Measurements from ENCODE around the gene NDEL1. TPM values are rescaled to one million over a fixed set of nuclear protein-coding genes. Genes with fewer than 3 reads are reported as not detected.
"Not testable (repeated sequence)": the region's sequence is repeated elsewhere in the genome, so short reads cannot be mapped to it uniquely, and the experiment has no call there.

Gene NDEL1
- total RNA-seq, 1 experiment from 2014 or later: 38.4 TPM

- no peak overlapping the region for H3K27ac ChIP-seq (ENCODE audit: insufficient read length, low read depth, low read length)
- H2BK120ac ChIP-seq (ENCODE audit: low read depth, low read length, poor library complexity, severe bottlenecking): no peak overlapping the region
- Mint-ChIP-seq H3K27me3 (ENCODE audit: low read depth) (peaks cover 22% of the 10 kb centered on the region), H3K36me3 (ENCODE audit: insufficient read depth in 1 of 3, low read depth in 3 of 3) (no peaks in the 10 kb centered on the region), H3K9me3 (no peaks in the 10 kb centered on the region), H3K4me1 (peaks cover 13 to 15% of the 10 kb centered on the region in 2 experiments), H3K4me3 (no peak overlapping the region), H3K27ac (no peak overlapping the region)
- H2AK5ac ChIP-seq (ENCODE audit: insufficient read length, low read length): no peak overlapping the region
- H3T11ph ChIP-seq (ENCODE audit: low read length): no peak overlapping the region
- H3K23me2 ChIP-seq (ENCODE audit: insufficient read length, low read depth, low read length, poor library complexity, severe bottlenecking): no peaks in the 10 kb centered on the region
- no peak overlapping the region for H2BK12ac ChIP-seq (ENCODE audit: insufficient read length, low read depth, low read length)
- H3K4me1 ChIP-seq (ENCODE audit: insufficient read depth, low read length): no peaks in the 10 kb centered on the region; the same call in 1 of the 2 replicates
- WGBS (ENCODE audit: extremely low coverage, insufficient read length, low lambda C conversion rate): no CpG with 5 or more reads among the region's 8 CpGs
- H2BK5ac ChIP-seq (ENCODE audit: insufficient read length, low read length): no peak overlapping the region
- H3K4me2 ChIP-seq (ENCODE audit: insufficient read depth, insufficient read length, low read length): no peak overlapping the region
- H3K4ac ChIP-seq (ENCODE audit: low read depth, low read length): no peak overlapping the region
- H4K5ac ChIP-seq (ENCODE audit: insufficient read length, low read depth, low read length): no peak overlapping the region
- no peaks in the 10 kb centered on the region for H3K9me3 ChIP-seq (ENCODE audit: control insufficient read depth, low read depth, low read length)
- H4K8ac ChIP-seq (replicated peaks; ENCODE audit: insufficient read length, low read depth, low read length): no peak overlapping the region
- DNase-seq: no peak
- H3K56ac ChIP-seq (ENCODE audit: insufficient read length, low read depth, low read length): no peak overlapping the region
- H4K91ac ChIP-seq (ENCODE audit: insufficient read length, low read depth, low read length): no peak overlapping the region
- H2BK15ac ChIP-seq (ENCODE audit: low read depth, low read length): no peak overlapping the region
- no peaks in the 10 kb centered on the region for H3K79me2 ChIP-seq (ENCODE audit: insufficient read depth, low read length)
- H3K23ac ChIP-seq (ENCODE audit: insufficient read length, low read depth, low read length): no peak overlapping the region
- no peak overlapping the region for H3K18ac ChIP-seq (ENCODE audit: insufficient read length, low read depth, low read length)
- no peak for TF ChIP-seq CTCF (conservative IDR thresholded peaks at IDR 0.05)
- H3K79me1 ChIP-seq (ENCODE audit: insufficient read depth, low read depth, low read length, poor library complexity, severe bottlenecking): no peaks in the 10 kb centered on the region
- H2BK20ac ChIP-seq (ENCODE audit: low read depth, low read length, poor library complexity, severe bottlenecking): no peak overlapping the region
- peaks cover 3% of the 10 kb centered on the region; the same call in 1 of the 2 replicates for H3K27me3 ChIP-seq (ENCODE audit: insufficient read depth, low read length)
- no peak overlapping the region; the same call in 1 of the 2 replicates for H3K14ac ChIP-seq (ENCODE audit: insufficient read depth, low read length)
- H2AFZ ChIP-seq (ENCODE audit: low read length): no peak overlapping the region
- no peaks in the 10 kb centered on the region for H4K20me1 ChIP-seq (ENCODE audit: control insufficient read depth, insufficient read depth, insufficient read length)
- no peak overlapping the region for H3K9ac ChIP-seq (ENCODE audit: extremely low read depth, insufficient read length, low read length)
These were observed 42.0 kb upstream of the NDEL1 start for GRCh38 chr17:8393470-8394231.

DNA sequence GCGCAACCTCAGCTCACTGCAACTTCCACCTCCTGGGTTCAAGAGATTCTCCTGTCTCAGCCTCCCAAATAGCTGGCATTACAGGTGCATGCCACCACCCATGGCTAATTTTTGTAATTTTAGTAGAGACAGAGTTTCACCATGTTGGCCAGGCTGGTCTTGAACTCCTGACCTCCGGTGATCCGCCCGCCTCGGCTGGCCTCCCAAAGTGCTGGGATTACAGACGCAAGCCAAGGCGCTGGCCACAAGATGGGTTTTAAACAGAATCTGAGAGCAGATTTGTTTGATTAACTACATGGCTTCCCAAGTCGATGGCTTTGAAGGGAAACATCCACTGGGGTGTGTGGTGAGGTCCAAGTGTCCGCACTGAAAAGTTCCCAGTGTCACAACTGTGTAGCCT lies 41.2 kb upstream of the NDEL1 start:
- not testable (repeated sequence) for H4K20me1 ChIP-seq (ENCODE audit: control insufficient read depth, insufficient read depth, insufficient read length); H3K4me2 ChIP-seq (ENCODE audit: insufficient read depth, insufficient read length, low read length); H3K23ac ChIP-seq (ENCODE audit: insufficient read length, low read depth, low read length); H2AFZ ChIP-seq (ENCODE audit: low read length); H4K5ac ChIP-seq (ENCODE audit: insufficient read length, low read depth, low read length); H3K4me1 ChIP-seq (ENCODE audit: insufficient read depth, low read length); H2BK12ac ChIP-seq (ENCODE audit: insufficient read length, low read depth, low read length); H3K27ac Mint-ChIP-seq; H3K4ac ChIP-seq (ENCODE audit: low read depth, low read length); H3K14ac ChIP-seq (ENCODE audit: insufficient read depth, low read length); H3K27me3 ChIP-seq (ENCODE audit: insufficient read depth, low read length); H3K4me3 Mint-ChIP-seq; H2BK120ac ChIP-seq (ENCODE audit: low read depth, low read length, poor library complexity, severe bottlenecking); H3K9me3 ChIP-seq (ENCODE audit: control insufficient read depth, low read depth, low read length); H3K9ac ChIP-seq (ENCODE audit: extremely low read depth, insufficient read length, low read length); H3K9me3 Mint-ChIP-seq; H2BK15ac ChIP-seq (ENCODE audit: low read depth, low read length); DNase-seq; H3K36me3 Mint-ChIP-seq (ENCODE audit: insufficient read depth in 1 of 3, low read depth in 3 of 3); H3K79me1 ChIP-seq (ENCODE audit: insufficient read depth, low read depth, low read length, poor library complexity, severe bottlenecking); H3K23me2 ChIP-seq (ENCODE audit: insufficient read length, low read depth, low read length, poor library complexity, severe bottlenecking); H4K8ac ChIP-seq (replicated peaks; ENCODE audit: insufficient read length, low read depth, low read length); H4K91ac ChIP-seq (ENCODE audit: insufficient read length, low read depth, low read length); H3K79me2 ChIP-seq (ENCODE audit: insufficient read depth, low read length); H3K56ac ChIP-seq (ENCODE audit: insufficient read length, low read depth, low read length); H3K18ac ChIP-seq (ENCODE audit: insufficient read length, low read depth, low read length); H2BK20ac ChIP-seq (ENCODE audit: low read depth, low read length, poor library complexity, severe bottlenecking); H3T11ph ChIP-seq (ENCODE audit: low read length); H2AK5ac ChIP-seq (ENCODE audit: insufficient read length, low read length); H3K27ac ChIP-seq (ENCODE audit: insufficient read length, low read depth, low read length); H2BK5ac ChIP-seq (ENCODE audit: insufficient read length, low read length)
- peaks cover 13 to 15% of the 10 kb centered on the region in 2 experiments for H3K4me1 Mint-ChIP-seq
- peaks cover 25% of the 10 kb centered on the region for H3K27me3 Mint-ChIP-seq (ENCODE audit: low read depth)
- no CpG with 5 or more reads among the region's 9 CpGs for WGBS (ENCODE audit: extremely low coverage, insufficient read length, low lambda C conversion rate)

All from H9 (cell line).